Mesenchymal stem cell (in vitro differentiated cells and primary cell): ENCODE results near the gene STK33.

ENCODE experiments used
- DNase-seq: peaks from one replicate; pipeline ENCODE4 v3.0.0-alpha.2; 2013
- H2AFZ ChIP-seq: one replicate; pipeline ENCODE4 v1.6.1; 2013; ENCODE audit warnings: low read depth, mild to moderate bottlenecking, control low read depth, inconsistent platforms, low read length, moderate library complexity
- H2AK5ac ChIP-seq: 2 replicates; pipeline ENCODE4 v1.6.1; 2013; ENCODE audit warnings: low read length, moderate library complexity, mild to moderate bottlenecking, inconsistent platforms; ENCODE audit not compliant: severe bottlenecking
- H2BK120ac ChIP-seq: one replicate; pipeline ENCODE4 v1.6.1; 2013; ENCODE audit warnings: low read depth, mild to moderate bottlenecking, inconsistent platforms, low read length, moderate library complexity
- H2BK12ac ChIP-seq, 2 experiments: one replicate each; pipeline ENCODE4 v1.6.1; 2013; ENCODE audit warnings: inconsistent platforms in 2 of 2, low read length in 2 of 2, mild to moderate bottlenecking in 2 of 2, moderate library complexity in 2 of 2, control low read depth in 1 of 2
- H2BK15ac ChIP-seq: one replicate; pipeline ENCODE4 v1.6.1; 2013; ENCODE audit warnings: mild to moderate bottlenecking, low read depth, inconsistent platforms; ENCODE audit not compliant: poor library complexity, severe bottlenecking
- H2BK5ac ChIP-seq: 2 replicates; pipeline ENCODE4 v1.6.1; 2013; ENCODE audit warnings: low read depth, mild to moderate bottlenecking, low read length, control low read depth, inconsistent platforms; ENCODE audit not compliant: poor library complexity, severe bottlenecking
- H3K14ac ChIP-seq, 2 experiments: one replicate each; pipeline ENCODE4 v1.6.1; 2013; ENCODE audit warnings: inconsistent platforms in 2 of 2, low read length in 2 of 2, control low read depth in 1 of 2, mild to moderate bottlenecking in 1 of 2, moderate library complexity in 1 of 2
- H3K18ac ChIP-seq, 2 experiments: one replicate each; pipeline ENCODE4 v1.6.1; 2013; ENCODE audit warnings: inconsistent platforms in 2 of 2, low read length in 2 of 2, control low read depth in 1 of 2, low read depth in 1 of 2, mild to moderate bottlenecking in 1 of 2
- H3K23ac ChIP-seq, 2 experiments: one replicate each; pipeline ENCODE4 v1.6.1; 2013; ENCODE audit warnings: inconsistent platforms in 2 of 2, low read length in 2 of 2, mild to moderate bottlenecking in 2 of 2, moderate library complexity in 2 of 2, control low read depth in 1 of 2
- H3K27ac ChIP-seq: 2 replicates; pipeline ENCODE4 v1.5.1; 2013; ENCODE audit warnings: mild to moderate bottlenecking, moderate library complexity, low read length, control low read depth, inconsistent platforms; ENCODE audit not compliant: poor library complexity, severe bottlenecking
- H3K27me3 ChIP-seq, 2 experiments: 2 replicates each; pipeline versions ENCODE4 v1.6.1 to v1.7.0; 2013; ENCODE audit warnings: low read length in 2 of 2, mild to moderate bottlenecking in 2 of 2, moderate library complexity in 2 of 2, control low read depth in 1 of 2, inconsistent platforms in 1 of 2; ENCODE audit not compliant: control insufficient read depth in 1 of 2, insufficient read depth in 1 of 2
- H3K36me3 ChIP-seq, 2 experiments: 2 replicates each; pipeline versions ENCODE4 v1.6.1 to v1.7.0; 2013; ENCODE audit warnings: low read length in 2 of 2, control low read depth in 1 of 2, inconsistent platforms in 1 of 2, low read depth in 1 of 2, mild to moderate bottlenecking in 1 of 2; ENCODE audit not compliant: insufficient read depth in 2 of 2, control insufficient read depth in 1 of 2
- H3K4ac ChIP-seq, 2 experiments: one replicate each; pipeline ENCODE4 v1.6.1; 2013; ENCODE audit warnings: inconsistent platforms in 2 of 2, low read length in 2 of 2, mild to moderate bottlenecking in 2 of 2, moderate library complexity in 2 of 2, control low read depth in 1 of 2, low read depth in 1 of 2
- H3K4me1 ChIP-seq: 2 replicates; pipeline ENCODE4 v1.6.1; 2013; ENCODE audit warnings: low read depth, low read length, control low read depth; ENCODE audit not compliant: control insufficient read depth, insufficient read depth
- H3K4me2 ChIP-seq: 2 replicates; pipeline ENCODE4 v1.6.1; 2013; ENCODE audit warnings: low read length, mild to moderate bottlenecking, inconsistent platforms; ENCODE audit not compliant: poor library complexity, severe bottlenecking
- H3K4me3 ChIP-seq, 2 experiments: 2 replicates each; pipeline versions ENCODE4 v1.5.1 to v1.7.0; 2013; ENCODE audit warnings: low read length in 2 of 2, mild to moderate bottlenecking in 2 of 2, control low read depth in 1 of 2, low read depth in 1 of 2; ENCODE audit not compliant: insufficient read depth in 1 of 2
- H3K79me1 ChIP-seq: replicated peaks from 2 replicates; pipeline ENCODE4 v1.6.1; 2013; ENCODE audit warnings: mild to moderate bottlenecking, control low read depth, low read length, inconsistent platforms; ENCODE audit not compliant: poor library complexity, severe bottlenecking
- H3K9ac ChIP-seq: 2 replicates; pipeline ENCODE4 v1.7.0; 2013; ENCODE audit warnings: mild to moderate bottlenecking, low read length, moderate library complexity
- H3K9me3 ChIP-seq: 2 replicates; pipeline ENCODE4 v1.7.0; 2013; ENCODE audit warnings: mild to moderate bottlenecking, low read length; ENCODE audit not compliant: control insufficient read depth
- H4K8ac ChIP-seq: one replicate; pipeline ENCODE4 v1.6.1; 2013; ENCODE audit warnings: inconsistent platforms, mild to moderate bottlenecking, low read length, moderate library complexity
- H4K91ac ChIP-seq: one replicate; pipeline ENCODE4 v1.6.1; 2013; ENCODE audit warnings: mild to moderate bottlenecking, low read length, inconsistent platforms
- WGBS: methylation state at CpG from one replicate; pipeline ENCODE4 v1.1.7; 2013; ENCODE audit warnings: mixed read lengths; 5-methylcytosine and 5-hydroxymethylcytosine counted together

STK33 gene

DNA sequence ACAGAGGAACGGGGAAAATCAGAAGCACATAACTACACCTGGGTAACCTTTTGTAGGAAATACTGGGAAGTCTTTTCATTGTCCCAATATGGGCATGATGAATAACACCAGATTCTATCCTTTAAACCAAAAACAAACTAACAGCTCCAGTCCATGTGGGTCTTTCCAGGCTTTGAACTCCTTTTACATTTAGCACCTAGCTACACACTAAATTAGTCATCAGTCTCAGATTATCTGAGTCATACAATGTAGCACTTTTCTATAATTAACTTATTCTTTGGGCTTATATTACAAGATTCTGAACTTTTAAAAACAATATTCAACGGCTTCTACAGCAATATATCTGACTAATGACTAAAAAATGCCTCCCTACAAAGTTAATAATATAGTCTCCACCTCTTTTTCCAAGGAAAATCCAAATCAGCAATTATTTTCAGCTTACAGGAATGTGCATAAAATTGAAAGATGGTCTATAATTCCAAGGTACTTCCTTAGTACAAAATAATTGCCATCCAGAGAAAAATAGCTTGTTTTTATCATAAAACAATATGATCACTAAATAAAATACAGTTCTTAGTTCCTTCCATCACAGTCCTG is 26.3 kb downstream of the STK33 start:
- Histone ChIP-seq H3K4ac (no peak overlapping the region), H2AFZ (no peak overlapping the region), H2BK12ac (no peak overlapping the region), H2BK5ac (no peak overlapping the region), H2AK5ac (no peak overlapping the region), H3K4me1 (no peaks in the 10 kb centered on the region), H3K18ac (no peak overlapping the region), H3K27me3 (peaks cover 0 to 26% of the 10 kb centered on the region in 2 experiments), H3K14ac (no peak overlapping the region), H2BK15ac (no peak overlapping the region), H3K4me3 (no peak overlapping the region), H3K9me3 (no peaks in the 10 kb centered on the region), H4K8ac (no peak overlapping the region), H3K27ac (no peak overlapping the region), H2BK120ac (no peak overlapping the region), H4K91ac (no peak overlapping the region), H3K4me2 (no peak overlapping the region), H3K9ac (peak overlapping the region; percentile 35), H3K23ac (no peak overlapping the region), H3K36me3 (no peaks in the 10 kb centered on the region), H3K79me1 (no peaks in the 10 kb centered on the region)
- no peak for DNase-seq
- 56% methylated on average over 2 of the region's 2 CpGs for WGBS

DNA sequence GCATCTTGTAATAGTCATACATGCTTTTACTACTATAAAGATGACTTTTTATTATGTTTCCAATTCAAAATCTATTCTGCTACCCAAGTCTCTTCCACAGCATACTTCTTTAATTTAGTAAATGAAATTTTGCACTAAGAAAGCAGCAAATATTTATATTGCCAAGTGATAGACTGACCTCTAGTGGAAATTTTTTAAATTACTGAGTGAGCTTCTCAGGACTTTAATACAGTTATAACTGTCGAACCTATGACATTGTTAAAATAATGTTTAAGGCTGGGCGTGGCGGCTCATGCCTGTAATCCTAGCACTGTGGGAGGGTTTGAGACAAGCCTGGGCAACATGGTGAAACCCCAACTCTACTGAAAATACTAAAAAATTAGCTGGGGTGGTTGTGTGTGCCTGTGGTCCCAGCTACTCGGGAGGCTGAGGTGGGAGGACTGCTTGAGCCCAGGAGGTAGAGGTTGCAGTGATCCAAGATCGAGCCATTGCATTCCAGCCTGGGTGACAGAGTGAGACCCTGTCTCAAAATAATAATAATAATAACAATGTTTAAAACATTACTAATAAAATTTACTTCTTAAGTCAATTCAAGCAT is 27.3 kb downstream of the STK33 start:
- Histone ChIP-seq H3K79me1 (no peaks in the 10 kb centered on the region), H3K27me3 (peaks cover 0 to 26% of the 10 kb centered on the region in 2 experiments), H3K4me1 (no peaks in the 10 kb centered on the region), H2BK120ac (no peak overlapping the region), H2BK5ac (no peak overlapping the region), H3K18ac (no peak overlapping the region), H4K8ac (no peak overlapping the region), H3K9me3 (peaks cover 3% of the 10 kb centered on the region), H4K91ac (no peak overlapping the region), H3K4me2 (no peak overlapping the region), H3K36me3 (no peaks in the 10 kb centered on the region), H3K14ac (no peak overlapping the region), H2AK5ac (no peak overlapping the region), H3K4ac (no peak overlapping the region), H3K27ac (no peak overlapping the region), H2BK12ac (no peak overlapping the region), H2AFZ (no peak overlapping the region), H3K23ac (no peak overlapping the region), H3K9ac (no peak overlapping the region), H2BK15ac (no peak overlapping the region), H3K4me3 (no peak overlapping the region)
- 5% methylated on average over 3 of the region's 5 CpGs for WGBS
- DNase-seq = peak; percentile 57

DNA sequence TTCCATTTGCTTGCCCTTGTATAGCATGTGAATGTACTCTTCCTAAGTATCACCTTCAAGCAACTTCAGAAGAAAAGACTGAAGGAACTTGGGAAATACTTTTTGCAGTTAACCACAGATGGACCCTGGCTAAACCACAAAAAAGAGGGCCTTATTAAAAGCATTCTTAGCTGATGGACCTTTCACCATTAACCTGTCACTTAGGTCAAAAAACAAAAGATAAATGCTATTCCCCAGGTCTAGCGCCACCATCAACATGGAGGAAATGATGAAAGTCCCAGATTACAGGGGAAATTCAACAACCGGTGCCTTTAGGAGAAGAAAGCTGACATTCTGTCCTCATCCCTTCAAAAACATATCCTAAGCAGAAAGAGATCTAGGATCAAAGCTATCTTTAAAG is 29.5 kb downstream of the STK33 start:
- H2AK5ac ChIP-seq = no peak overlapping the region
- no peak overlapping the region for H3K14ac ChIP-seq
- 80% methylated on average over 2 of the region's 2 CpGs for WGBS
- H3K79me1 ChIP-seq = no peaks in the 10 kb centered on the region
- H3K27me3 ChIP-seq = peaks cover 0 to 32% of the 10 kb centered on the region in 2 experiments
- H2BK15ac ChIP-seq = no peak overlapping the region
- H3K18ac ChIP-seq = no peak overlapping the region
- no peak overlapping the region for H2AFZ ChIP-seq
- no peak for DNase-seq
- H3K4me1 ChIP-seq = no peaks in the 10 kb centered on the region
- peaks cover 15% of the 10 kb centered on the region for H3K9me3 ChIP-seq
- no peak overlapping the region for H4K8ac ChIP-seq
- H3K4me2 ChIP-seq = no peak overlapping the region
- H3K4ac ChIP-seq = no peak overlapping the region
- H3K23ac ChIP-seq = no peak overlapping the region
- no peak overlapping the region for H3K27ac ChIP-seq
- H3K9ac ChIP-seq = no peak overlapping the region
- no peak overlapping the region for H3K4me3 ChIP-seq
- no peak overlapping the region for H2BK12ac ChIP-seq
- no peak overlapping the region for H4K91ac ChIP-seq
- no peak overlapping the region for H2BK120ac ChIP-seq
- no peak overlapping the region for H2BK5ac ChIP-seq
- H3K36me3 ChIP-seq = no peaks in the 10 kb centered on the region

DNA sequence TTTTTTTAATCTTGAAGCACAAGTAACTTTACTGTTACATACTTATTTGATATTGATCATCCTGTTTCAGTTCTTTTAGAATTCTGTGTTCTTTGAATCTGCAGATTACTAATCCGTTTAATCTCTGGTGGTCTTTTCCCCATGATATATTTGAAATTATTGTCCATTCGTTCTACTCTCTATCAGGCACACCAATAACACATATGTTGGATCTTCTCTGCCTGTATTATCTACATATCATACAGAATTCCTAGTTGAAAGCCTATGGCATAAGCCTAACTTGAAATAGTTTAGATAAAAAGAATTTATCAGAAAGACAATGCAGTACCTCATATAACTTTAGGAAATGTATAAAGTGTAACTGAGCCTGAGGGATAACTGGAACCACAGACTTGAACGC is 32.6 kb downstream of the STK33 start:
- no peak overlapping the region for H3K4ac ChIP-seq
- H2BK15ac ChIP-seq = no peak overlapping the region
- no peak overlapping the region for H4K8ac ChIP-seq
- no peak overlapping the region for H3K4me2 ChIP-seq
- H2AFZ ChIP-seq = no peak overlapping the region
- peaks cover 15% of the 10 kb centered on the region for H3K9me3 ChIP-seq
- H3K14ac ChIP-seq = no peak overlapping the region
- DNase-seq = no peak
- no peak overlapping the region for H3K23ac ChIP-seq
- no peak overlapping the region for H4K91ac ChIP-seq
- no peak overlapping the region for H2BK5ac ChIP-seq
- H3K27me3 ChIP-seq = peaks cover 0 to 44% of the 10 kb centered on the region in 2 experiments
- no peak overlapping the region for H2BK120ac ChIP-seq
- H2AK5ac ChIP-seq = no peak overlapping the region
- H3K9ac ChIP-seq = no peak overlapping the region
- no peak overlapping the region for H3K4me3 ChIP-seq
- H3K79me1 ChIP-seq = no peaks in the 10 kb centered on the region
- 76% methylated on average over 3 of the region's 3 CpGs for WGBS
- H3K36me3 ChIP-seq = no peaks in the 10 kb centered on the region
- H3K18ac ChIP-seq = no peak overlapping the region
- H3K27ac ChIP-seq = no peak overlapping the region
- no peak overlapping the region for H2BK12ac ChIP-seq
- H3K4me1 ChIP-seq = no peaks in the 10 kb centered on the region
